Body of pancreas (tissue), 4 donors: Measurements from ENCODE around the gene KRTAP9-7. TPM values are rescaled to one million over a fixed set of nuclear protein-coding genes. Genes with fewer than 3 reads are reported as not detected.
"Not testable (repeated sequence)": the region's sequence is repeated elsewhere in the genome, so short reads cannot be mapped to it uniquely, and the experiment has no call there.

Experiments used
- ATAC-seq: fragments of 150-250 bp; one replicate; pipeline ENCODE4 v1.9.1; 2016
- DNase-seq, 4 donors: peaks; one replicate each; pipeline ENCODE4 v3.0.0-alpha.2; 2019
- H3K27ac ChIP-seq, 4 donors: fragments of 200-600 bp; sonication (generic); 1 replicate in 3 of 4; 2 replicates in 1 of 4; pipeline versions ENCODE4 v1.5.1 to v1.6.1; 2016 to 2019; ENCODE audit warnings: mild to moderate bottlenecking in 1 of 4, mixed read lengths in 1 of 4, moderate library complexity in 1 of 4
- H3K27me3 ChIP-seq, 2 donors: fragments of 200-600 bp; sonication (generic); one replicate each; pipeline ENCODE4 v1.6.0; 2016; ENCODE audit warnings: mild to moderate bottlenecking in 1 of 2
- H3K36me3 ChIP-seq, 2 donors: fragments of 200-600 bp; sonication (generic); replicated peaks in 1 of 2; 2 replicates each; pipeline ENCODE4 v1.5.1; 2016; ENCODE audit warnings: low read depth in 2 of 2; ENCODE audit not compliant: insufficient read depth in 1 of 2
- H3K4me1 ChIP-seq: fragments of 200-600 bp; sonication (generic); one replicate; pipeline ENCODE4 v1.6.0; 2016
- H3K4me3 ChIP-seq, 2 donors: fragments of 200-600 bp; sonication (generic); 1 replicate in 1 of 2; 2 replicates in 1 of 2; pipeline ENCODE4 v1.5.1; 2016 to 2019
- H3K9me3 ChIP-seq, 3 donors: fragments of 200-600 bp; sonication (generic); 1 replicate in 2 of 3; 2 replicates in 1 of 3; pipeline ENCODE4 v1.5.1; 2016
- POLR2A ChIP-seq, 3 donors: fragments of 450-650 bp; IDR thresholded peaks; one replicate each; pipeline ENCODE4 v1.6.1; 2016; ENCODE audit warnings: antibody characterized with exemption in 3 of 3, mild to moderate bottlenecking in 2 of 3
- WGBS, 2 donors: methylation state at CpG; one replicate each; pipeline ENCODE4 v1.1.5; 2017; 5-methylcytosine and 5-hydroxymethylcytosine counted together
- intact Hi-C: fragments of 100-400 bp; cut with DNase I; formaldehyde crosslinking; loops from one replicate; pipeline ENCODE4 v1.15.1; 2023
- total RNA-seq, 2 donors: library from RNA; depleted of rRNA; stranded (reverse); fragments of >200 nt; gene quantifications; one replicate each; pipeline ENCODE4 v1.1.0, GENCODE V29; 2016
- TF ChIP-seq, protein P1 (sequence below), 7 experiments: fragments of 450-650 bp in 4 of 7; fragments of 200-600 bp in 3 of 7; sonication (generic) in 3 of 7; IDR thresholded peaks; one replicate each; pipeline ENCODE4 v1.5.1; 2016 to 2019; ENCODE audit warnings: antibody characterized with exemption in 7 of 7

Gene KRTAP9-7
- total RNA-seq, 2 donors from 2014 or later, result not detected

DNA sequence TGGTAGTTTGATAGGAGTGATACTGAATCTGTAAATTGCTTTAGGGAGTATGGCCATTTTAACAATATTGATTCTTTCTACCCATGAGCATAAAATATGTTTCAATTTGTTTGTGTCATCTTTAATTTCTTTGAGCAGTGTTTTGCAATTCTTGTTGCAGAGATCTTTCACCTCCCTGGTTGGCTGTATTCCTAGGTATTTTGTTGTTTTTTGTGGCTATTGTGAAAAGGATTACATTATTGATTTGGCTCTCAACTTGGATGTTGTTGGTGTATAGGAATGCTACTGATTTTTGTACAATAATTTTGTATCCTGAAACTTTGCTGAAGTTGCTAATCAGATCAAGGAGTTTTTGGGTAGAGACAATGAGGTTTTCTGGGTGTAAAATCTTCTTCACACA is 17.1 kb upstream of the KRTAP9-7 start:
- no peak for ATAC-seq
- DNase-seq, result no peak
- Histone ChIP-seq H3K27ac (no peak overlapping the region), H3K4me3 (no peak overlapping the region), H3K9me3 (no peaks in the 10 kb centered on the region), H3K4me1 (no peaks in the 10 kb centered on the region), H3K27me3 (no peaks in the 10 kb centered on the region), H3K36me3 (no peaks in the 10 kb centered on the region)
- no peak for TF ChIP-seq POLR2A (IDR thresholded peaks at IDR 0.05)
- TF ChIP-seq, protein P1, sequence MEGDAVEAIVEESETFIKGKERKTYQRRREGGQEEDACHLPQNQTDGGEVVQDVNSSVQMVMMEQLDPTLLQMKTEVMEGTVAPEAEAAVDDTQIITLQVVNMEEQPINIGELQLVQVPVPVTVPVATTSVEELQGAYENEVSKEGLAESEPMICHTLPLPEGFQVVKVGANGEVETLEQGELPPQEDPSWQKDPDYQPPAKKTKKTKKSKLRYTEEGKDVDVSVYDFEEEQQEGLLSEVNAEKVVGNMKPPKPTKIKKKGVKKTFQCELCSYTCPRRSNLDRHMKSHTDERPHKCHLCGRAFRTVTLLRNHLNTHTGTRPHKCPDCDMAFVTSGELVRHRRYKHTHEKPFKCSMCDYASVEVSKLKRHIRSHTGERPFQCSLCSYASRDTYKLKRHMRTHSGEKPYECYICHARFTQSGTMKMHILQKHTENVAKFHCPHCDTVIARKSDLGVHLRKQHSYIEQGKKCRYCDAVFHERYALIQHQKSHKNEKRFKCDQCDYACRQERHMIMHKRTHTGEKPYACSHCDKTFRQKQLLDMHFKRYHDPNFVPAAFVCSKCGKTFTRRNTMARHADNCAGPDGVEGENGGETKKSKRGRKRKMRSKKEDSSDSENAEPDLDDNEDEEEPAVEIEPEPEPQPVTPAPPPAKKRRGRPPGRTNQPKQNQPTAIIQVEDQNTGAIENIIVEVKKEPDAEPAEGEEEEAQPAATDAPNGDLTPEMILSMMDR (IDR thresholded peaks at IDR 0.05), result no peak
- intact Hi-C loops, result no loop called here

DNA sequence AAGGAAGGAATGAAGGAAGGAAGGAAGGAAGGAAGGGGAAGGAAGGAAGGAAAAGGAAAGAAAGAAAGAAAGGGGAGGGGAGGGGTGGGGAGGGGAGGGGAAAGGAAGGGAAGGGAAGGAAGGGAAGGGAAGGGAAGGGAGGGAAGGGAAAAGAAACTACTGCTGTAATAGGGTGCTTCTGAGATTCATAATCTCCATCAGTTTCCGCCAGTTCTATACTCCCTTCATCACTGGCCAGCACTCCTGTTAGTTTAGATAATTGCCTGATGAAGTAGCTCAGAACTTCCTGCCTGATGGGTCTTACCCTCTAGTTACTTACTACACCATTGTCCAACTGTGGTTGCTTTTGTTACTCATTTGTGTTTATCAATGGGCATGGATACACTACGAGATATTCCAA is 12.3 kb upstream of the KRTAP9-7 start:
- no peaks in the 10 kb centered on the region for H3K27me3 ChIP-seq
- WGBS, 2 donors, result 48 to 49% methylated on average over 2 of the region's 2 CpGs
- intact Hi-C loops, result no loop called here
- H3K27ac ChIP-seq, result no peak overlapping the region
- ATAC-seq (no peak), DNase-seq (no peak)
- H3K4me1 ChIP-seq, result no peaks in the 10 kb centered on the region
- no peak overlapping the region for H3K4me3 ChIP-seq
- H3K36me3 ChIP-seq, result no peaks in the 10 kb centered on the region
- no peaks in the 10 kb centered on the region for H3K9me3 ChIP-seq
- TF ChIP-seq, protein P1 (IDR thresholded peaks at IDR 0.05), result no peak
- TF ChIP-seq POLR2A (IDR thresholded peaks at IDR 0.05), result no peak

DNA sequence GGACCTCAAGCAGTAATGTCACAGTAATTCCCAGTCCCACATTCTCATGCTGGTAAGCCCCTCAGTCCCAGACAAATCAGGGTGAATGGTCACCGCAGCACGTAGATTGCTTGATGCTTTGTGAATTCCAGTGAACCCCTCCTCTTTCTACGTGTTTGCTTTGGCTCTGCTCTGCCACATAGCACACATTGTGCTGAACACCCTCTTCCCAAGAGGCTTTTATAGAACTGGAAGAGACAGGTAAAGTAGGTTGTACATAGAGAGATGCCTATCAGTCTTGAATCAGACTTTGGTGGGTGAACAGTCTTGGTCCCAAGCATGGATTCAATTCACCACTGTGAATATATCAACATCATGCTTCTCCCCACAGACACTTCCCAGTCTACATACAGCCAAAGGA is 10.9 kb upstream of the KRTAP9-7 start:
- ATAC-seq, result no peak
- H3K4me3 ChIP-seq, result no peak overlapping the region
- no peak for DNase-seq
- TF ChIP-seq POLR2A (IDR thresholded peaks at IDR 0.05), result no peak
- TF ChIP-seq, protein P1 (IDR thresholded peaks at IDR 0.05), result no peak
- H3K36me3 ChIP-seq, result no peaks in the 10 kb centered on the region
- H3K27ac ChIP-seq, result no peak overlapping the region
- 22 to 53% methylated on average over 3 of the region's 3 CpGs for WGBS, 2 donors
- no peaks in the 10 kb centered on the region for H3K27me3 ChIP-seq
- intact Hi-C loops, result no loop called here
- H3K9me3 ChIP-seq, result no peaks in the 10 kb centered on the region
- no peaks in the 10 kb centered on the region for H3K4me1 ChIP-seq

DNA sequence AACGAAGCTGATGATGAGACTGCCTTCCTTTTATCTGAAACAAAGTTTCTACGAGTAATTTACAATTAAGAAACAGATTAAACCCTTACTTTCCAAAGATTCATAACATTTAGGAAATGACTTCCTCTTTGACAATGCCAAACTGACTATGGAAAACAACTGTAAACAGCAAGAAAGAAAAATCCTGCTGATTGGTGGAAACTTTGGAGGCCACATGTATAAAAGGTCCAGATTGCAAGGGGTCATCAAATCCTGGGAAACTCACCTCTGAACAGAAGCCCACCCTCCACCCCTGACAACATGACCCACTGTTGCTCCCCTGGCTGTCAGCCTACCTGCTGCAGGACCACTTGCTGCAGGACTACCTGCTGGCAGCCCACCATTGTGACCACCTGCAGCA is 10.4 kb upstream of the KRTAP9-7 start, which contains the start of gene KRTAP9-6:
KRTAP9-6 (plus strand) TSS at position 301 of the 400 bp plus-strand sequence; CDS start at position 301, 0 bp downstream.
- Histone ChIP-seq H3K27me3 (no peaks in the 10 kb centered on the region), H3K4me1 (no peaks in the 10 kb centered on the region), H3K27ac (no peak within 1 kb of the TSS), H3K9me3 (no peaks in the 10 kb centered on the region), H3K36me3 (no peaks in the 10 kb centered on the region), H3K4me3 (no peak within 1 kb of the TSS)
- intact Hi-C loops, result no loop called here
- no peak for ATAC-seq
- no peak for DNase-seq
- WGBS, 2 donors, result 22% methylated on average over 2 of the region's 2 CpGs
- TF ChIP-seq, protein P1 (IDR thresholded peaks at IDR 0.05), result no peak
- TF ChIP-seq POLR2A (IDR thresholded peaks at IDR 0.05), result no peak

DNA sequence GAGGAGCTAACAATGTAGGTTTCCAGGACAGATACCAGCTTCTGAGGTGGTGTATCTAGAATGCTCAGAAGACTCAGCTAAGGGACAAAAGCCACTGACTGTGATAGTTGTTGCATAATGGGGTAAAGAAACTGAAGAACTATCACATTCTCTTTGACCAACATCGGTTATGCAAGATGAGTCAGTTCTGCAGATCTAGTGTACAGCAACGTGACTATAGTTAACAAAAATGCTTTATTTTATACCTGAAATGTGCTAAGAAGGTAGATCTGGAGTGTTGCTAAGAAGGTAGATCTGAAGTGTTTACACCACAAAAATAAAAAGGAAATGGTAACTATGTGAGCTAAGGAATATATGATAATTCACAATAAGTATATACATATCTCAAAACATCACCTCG is 7.8 kb upstream of the KRTAP9-7 start:
- ATAC-seq (no peak), DNase-seq (no peak)
- H3K36me3 ChIP-seq, result no peaks in the 10 kb centered on the region
- TF ChIP-seq POLR2A (IDR thresholded peaks at IDR 0.05), result no peak
- TF ChIP-seq, protein P1 (IDR thresholded peaks at IDR 0.05), result no peak
- no CpG with 5 or more reads among the region's 3 CpGs for WGBS, 2 donors
- H3K9me3 ChIP-seq, result no peaks in the 10 kb centered on the region
- intact Hi-C loops, result no loop called here
- no peak overlapping the region for H3K27ac ChIP-seq
- H3K27me3 ChIP-seq, result no peaks in the 10 kb centered on the region
- H3K4me1 ChIP-seq, result no peaks in the 10 kb centered on the region
- H3K4me3 ChIP-seq, result no peak overlapping the region

DNA sequence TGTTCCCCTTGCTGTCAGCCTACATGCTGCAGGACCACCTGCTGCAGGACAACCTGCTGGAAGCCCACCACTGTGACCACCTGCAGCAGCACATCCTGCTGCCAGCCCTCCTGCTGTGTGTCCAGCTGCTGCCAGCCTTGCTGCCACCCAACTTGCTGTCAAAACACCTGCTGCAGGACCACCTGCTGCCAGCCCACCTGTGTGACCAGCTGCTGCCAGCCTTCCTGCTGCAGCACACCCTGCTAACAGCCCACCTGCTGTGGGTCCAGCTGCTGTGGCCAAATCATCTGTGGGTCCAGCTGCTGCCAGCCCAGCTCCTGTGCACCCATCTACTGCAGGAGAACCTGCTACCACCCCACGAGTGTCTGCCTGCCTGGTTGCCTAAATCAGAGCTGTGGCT is 4.2 kb upstream of the KRTAP9-7 start:
- intact Hi-C loops, H3K27ac ChIP-seq, ATAC-seq, H3K27me3 ChIP-seq, DNase-seq, H3K9me3 ChIP-seq, H3K36me3 ChIP-seq, H3K4me3 ChIP-seq, H3K4me1 ChIP-seq: not testable (repeated sequence)
- WGBS, 2 donors, result no CpG with 5 or more reads among the region's 1 CpG
